GM19395 (cell line): ENCODE data around the gene VAV3.
A peak's percentile ranks its signal among the peaks of the same experiment; 100 is the strongest.

ENCODE experiments used
- ATAC-seq: cut with Tn5 transposase; IDR thresholded peaks from one replicate; pipeline ENCODE4 v1.9.1; 2021; ENCODE audit warnings: mild to moderate bottlenecking, moderate library complexity; ENCODE audit not compliant: unreplicated experiment

VAV3 gene

DNA sequence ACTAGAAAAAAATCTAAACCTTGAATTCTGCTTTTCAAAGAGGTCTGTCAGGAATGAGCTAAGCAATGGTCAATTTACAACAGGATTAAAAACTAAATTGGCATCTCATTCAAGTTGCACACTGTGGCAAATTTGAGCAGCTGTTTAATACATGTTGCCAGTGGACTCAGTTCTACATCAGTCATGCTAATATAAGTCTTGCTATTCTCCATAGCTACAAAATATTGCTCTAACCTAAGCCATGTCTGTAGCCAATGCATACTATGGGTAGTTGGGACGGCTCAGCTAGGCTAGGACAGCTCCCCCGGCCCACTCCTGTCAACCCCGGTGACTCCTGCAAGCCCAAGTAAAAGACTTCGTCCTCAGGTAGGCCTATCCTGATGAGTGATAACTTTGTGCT lies 10.9 kb upstream of the VAV3 start:
- ATAC-seq, result no peak

DNA sequence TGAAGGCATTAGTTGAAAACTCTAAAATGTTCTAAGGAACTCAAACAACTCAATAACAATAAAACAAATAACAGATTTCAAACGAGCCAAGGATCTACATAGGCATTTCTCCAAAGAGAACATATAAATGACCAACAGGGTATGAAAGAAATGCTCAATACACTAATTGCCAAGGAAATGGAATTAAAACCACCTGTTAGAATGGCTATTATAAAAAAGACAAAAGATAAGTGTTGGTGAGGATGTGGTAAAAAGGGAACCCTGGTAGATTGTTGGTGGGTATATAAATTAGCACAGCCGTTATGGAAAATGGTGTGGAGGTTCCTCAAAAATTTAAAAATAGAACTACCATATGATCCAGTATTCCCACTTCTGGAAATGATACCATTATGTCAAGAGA lies 9.1 kb upstream of the VAV3 start:
- no peak for ATAC-seq

DNA sequence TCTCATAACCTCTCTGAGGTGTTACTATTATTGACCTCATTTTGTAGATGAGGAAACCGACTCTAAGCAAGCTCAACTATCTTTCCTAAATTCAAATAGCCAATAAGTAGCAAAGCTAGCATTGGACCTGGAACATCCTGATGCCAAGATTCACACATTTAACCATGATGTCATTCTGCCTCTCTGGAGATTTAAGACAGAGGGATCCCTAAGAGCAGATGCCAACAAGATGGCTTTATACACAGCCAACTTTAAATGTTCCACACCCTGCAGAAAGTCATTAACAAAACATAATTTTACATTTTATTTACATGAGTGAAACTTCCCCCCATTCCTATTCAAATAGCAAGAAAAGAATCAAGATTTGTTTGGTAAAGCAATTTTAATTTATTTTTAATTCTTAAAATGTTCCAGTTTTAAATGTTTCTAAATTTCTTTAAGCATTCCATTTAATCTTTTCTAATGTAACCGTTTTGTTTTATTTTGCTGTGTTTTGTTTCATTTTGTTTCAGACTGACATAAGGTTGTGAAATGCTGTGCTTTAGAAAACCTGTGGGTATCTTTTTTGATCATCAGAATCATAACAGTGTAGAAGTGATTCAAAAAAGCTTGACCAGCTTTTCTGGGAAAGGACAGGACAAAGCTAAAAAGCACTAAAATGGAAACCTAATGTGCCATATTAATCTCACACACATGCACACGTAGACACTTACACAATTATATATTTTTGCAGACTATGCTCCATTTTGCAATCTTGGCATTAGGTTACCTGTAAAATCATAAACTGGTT lies 7.6 kb upstream of the VAV3 start:
- no peak for ATAC-seq

DNA sequence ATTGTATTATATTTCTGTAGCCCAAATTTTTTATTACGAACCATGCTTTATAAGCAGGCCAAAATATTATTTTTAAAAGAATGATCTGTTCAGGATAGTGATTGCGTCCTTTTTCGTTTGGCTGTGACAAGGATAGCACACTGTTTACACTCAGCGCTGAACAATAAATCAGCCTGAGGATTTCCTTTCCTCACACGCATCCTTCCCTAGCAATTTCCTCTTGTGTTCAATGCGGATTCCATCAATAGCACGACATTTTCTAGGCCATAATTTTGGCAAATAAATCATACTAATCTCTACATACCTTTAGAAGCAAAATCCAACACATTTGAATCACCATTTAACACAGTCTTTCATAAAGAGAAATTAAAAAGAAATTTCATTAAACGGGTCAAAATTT lies 1.6 kb upstream of the VAV3 start:
- ATAC-seq, result no peak

GRCh38 chr1:107964336-107965109 lies 457 bp downstream of the VAV3 start:
- ATAC-seq, result no peak

DNA sequence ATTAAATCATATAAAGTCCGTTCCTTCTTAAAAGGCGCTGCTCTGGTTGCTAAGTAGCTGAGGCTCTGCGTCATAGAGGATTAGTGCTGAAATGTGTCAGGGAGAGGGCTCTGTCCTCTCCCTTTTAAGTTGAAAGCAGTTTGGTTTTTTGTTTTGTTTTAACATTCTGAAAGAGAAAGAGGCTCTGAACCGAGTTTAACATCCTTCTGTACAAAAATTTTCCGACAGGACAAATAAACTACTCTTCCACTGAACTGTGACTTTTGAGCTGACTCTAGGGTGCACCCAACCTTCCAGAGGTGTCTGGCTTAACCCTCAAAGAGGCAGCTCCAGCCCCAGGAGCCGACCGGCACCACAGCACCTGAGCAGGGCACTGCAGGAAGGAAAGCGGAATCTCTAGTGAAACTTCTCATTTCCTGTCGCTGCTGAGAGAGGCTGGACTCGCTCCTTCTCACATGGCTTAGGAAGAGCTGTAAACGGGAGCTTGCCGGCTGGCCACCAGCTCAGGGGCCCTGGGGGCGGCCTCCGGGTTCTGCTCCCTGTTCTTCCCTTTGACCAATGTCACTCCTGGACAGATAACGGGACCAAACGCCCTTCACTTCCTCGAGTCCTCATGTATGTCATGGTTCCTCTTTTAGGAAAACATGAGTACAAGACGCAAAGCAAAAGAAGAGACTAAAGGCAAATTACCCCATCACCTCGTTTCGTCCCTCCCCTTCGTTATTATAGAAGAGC lies 1.2 kb downstream of the VAV3 start:
- ATAC-seq, result peak; percentile 90

DNA sequence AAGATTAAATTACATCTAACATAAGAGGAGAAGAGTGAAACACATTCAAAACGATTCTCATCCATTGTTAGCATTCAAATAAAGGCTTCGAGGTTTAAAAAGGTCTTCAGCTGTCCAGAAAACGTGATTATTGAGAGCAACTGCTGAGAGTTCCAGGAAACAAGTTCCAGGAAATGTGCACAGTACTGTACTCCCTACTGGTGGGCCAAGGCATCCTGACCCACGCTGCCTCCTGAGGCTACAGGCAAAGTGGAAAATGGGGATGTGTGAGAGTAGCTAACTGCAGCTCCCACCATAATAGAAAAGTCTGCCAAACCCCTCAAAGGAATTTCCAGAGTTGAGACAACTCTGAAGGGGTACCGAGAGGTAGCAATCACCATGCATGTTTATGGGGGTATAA lies 2.0 kb downstream of the VAV3 start:
- no peak for ATAC-seq

DNA sequence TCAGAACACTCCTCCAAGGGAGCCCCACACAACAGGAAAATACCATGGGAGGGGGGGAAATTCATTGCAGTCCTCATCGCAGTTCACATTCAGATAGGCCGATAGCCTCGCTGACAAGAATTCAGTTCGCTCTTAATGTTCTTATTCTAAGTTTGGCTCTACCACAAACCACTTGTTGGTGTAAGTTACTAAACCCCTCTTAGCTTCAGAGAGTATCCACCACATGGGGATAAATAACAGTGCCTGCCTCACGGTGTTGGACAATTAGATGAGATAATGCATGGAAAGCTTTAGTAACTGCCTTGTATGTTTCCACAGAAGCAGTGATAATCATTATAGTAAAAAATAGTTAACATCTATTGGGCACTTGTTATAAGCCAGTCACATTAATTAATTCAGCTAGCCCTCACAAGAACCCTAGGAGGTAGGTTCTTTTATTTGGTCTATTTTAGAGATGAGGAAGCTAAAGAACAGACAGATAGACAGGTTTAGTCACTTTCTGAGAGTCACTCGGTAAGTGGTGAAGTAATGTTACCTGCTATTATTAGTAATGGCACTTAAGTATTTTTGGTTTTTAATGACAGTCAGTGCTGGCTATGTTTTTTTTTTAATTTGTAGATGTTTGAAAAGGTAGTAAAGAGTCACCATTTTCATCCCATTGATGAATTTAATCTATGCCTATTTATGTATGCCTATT lies 10.1 kb downstream of the VAV3 start:
- no peak for ATAC-seq

DNA sequence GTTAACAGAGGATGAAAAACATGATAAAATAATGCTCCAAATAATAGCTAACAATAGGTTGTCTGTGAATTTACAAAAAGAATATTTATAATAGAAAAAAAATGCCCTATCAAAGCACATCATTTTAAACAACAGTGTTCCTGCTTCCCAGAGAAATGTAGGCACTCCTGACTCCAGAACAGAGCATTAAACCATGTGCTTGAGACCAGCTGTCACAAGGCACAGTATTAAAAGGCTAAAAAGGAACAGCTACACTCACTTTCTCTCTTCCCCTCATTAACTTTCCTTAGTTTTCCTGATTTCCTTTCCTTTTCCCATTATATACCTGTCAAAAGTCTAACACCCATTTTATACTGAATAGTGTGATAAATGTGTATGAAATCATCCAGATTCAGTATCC lies 10.9 kb downstream of the VAV3 start:
- no peak for ATAC-seq

- no peak for ATAC-seq
These were observed 11.4 kb downstream of the VAV3 start for GRCh38 chr1:107953556-107953955.

DNA sequence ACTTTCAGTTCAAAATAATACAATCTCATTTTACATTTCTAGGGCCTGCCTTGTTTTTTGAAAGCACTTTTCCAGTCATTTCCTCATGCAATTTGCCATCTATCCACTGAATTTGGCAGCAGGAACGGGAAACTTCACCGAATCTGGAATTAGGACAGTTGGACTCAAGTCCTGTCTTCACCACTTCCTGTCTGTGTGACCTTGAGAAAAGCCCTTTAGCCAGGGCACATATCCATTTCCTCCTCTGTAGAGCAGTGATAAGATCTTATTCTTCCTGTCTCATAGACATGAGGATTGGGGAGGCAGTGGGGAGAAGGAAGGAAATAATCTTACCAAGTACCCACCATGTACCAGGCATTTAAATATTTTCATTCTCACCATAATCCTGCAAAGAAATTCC lies 12.0 kb downstream of the VAV3 start:
- no peak for ATAC-seq

DNA sequence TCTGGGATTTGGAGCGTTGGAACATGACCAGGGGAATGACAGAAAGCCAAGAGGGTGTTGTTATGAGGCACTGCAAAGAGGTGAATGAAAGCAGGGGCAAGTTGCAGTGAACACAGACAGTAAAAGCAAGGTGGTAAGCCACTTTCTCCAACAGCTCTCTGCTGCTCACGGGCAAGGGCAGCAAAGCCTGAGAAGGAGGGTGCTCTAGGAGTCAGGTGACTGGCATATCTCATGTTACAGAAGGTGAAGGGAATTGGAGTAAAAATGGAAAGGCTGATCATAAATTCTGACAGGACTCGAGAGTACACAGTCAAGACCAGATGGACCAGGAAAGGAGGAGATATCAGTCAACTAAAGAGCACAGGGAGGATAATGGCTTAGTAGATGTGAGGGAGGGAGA lies 14.5 kb downstream of the VAV3 start:
- ATAC-seq, result no peak

DNA sequence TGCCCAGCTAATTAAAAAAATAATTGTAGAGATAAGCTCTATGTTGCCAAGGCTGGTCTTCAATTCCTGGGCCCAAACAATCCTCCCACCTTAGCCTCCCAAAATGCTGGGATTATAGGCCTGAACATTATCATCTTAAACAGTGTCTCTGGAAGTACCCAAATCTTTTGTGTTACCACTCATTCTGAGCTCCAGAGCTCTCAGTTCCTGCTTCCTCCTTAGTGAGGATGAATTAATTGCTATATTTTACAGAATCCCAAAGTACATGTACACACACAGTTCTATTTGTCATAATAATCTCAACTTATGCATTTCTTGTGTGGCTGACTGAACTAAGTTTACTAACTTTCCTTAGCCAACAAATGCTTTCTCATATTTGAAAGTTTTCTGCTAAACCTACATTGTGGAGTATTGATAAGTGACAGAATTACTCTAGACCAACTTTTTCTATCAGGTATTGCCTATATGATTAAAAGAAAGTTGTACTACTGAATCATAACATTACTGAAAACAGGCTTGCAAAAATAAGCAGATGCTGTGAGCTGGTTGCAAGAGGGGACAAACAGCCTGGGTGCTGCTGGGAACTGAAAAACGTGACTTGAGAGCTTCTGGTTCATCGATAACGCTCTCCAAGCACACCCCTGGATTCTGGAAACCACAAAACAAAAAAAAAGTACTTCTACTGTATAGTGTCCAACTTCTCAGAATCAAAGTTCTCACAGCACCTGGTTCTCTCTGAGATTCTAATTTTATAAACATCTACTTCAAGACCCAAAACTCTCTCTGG lies 15.3 kb downstream of the VAV3 start:
- peak; percentile 87 for ATAC-seq

DNA sequence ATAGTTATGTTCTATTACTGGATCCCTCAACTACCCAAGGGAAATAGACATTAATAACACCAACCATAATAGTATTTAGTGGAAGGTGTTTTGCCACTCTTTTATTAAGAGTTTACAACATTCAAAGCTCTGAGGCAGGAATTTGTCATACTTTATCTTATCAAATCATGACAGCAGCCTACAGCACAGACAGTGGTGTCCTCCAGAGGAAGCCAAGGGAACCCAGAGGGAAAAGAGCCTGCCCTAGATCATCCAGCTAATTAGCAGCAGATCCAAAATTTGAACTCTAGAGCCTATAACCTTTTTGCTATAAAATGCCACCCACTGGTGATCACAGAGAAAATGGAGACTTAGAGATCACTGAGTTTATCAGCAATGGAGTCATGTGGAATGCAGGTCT lies 18.2 kb downstream of the VAV3 start:
- no peak for ATAC-seq

GRCh38 chr1:107943694-107944093 lies 21.3 kb downstream of the VAV3 start:
- no peak for ATAC-seq

- no peak for ATAC-seq
These were observed 22.2 kb downstream of the VAV3 start for GRCh38 chr1:107942814-107943213.

GRCh38 chr1:107941531-107941930 lies 23.4 kb downstream of the VAV3 start:
- no peak for ATAC-seq

DNA sequence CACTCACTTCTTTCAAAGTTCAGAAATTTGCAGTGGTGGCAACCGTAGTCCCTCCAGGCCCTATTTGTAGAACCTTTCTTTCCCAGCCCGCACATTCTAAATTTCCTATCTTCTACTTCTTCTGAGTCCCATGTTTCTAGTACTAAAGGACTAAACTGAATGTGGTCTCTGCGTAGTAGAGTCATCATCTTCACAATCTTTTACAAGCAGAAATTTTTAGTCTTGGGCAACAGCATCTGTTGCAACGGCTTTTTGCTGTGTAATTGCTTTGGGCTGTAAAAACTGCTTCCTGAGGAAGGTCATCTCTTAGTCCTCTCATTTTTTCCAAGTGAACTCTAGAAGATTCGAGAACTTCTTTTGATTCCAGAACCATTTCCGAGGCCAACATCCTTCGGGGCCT lies 23.9 kb downstream of the VAV3 start:
- ATAC-seq, result no peak

DNA sequence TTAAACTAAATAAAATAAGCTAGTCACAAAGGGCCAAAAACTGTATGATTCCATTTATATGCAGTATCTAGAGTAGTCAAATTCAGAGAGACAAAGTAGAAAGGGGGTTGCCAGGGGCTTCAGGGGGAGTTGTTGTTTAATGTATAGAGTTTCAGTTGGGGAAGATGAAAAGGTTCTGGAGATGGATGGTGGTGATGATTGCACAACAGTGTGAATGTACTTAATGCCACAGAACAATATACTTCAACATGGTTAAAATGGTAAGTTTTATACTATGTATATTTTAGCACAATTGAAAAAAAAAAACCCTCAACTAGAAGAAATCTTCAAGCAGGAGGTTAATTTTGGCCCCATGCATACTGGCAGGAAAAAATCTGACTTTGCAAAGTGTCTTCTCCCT lies 24.3 kb downstream of the VAV3 start:
- ATAC-seq, result no peak

- ATAC-seq, result no peak
These were observed 24.9 kb downstream of the VAV3 start for GRCh38 chr1:107940017-107940577.
